ENCODE results near the gene MIP.
A peak's percentile ranks its signal among the peaks of the same experiment; 100 is the strongest.
"Not testable (repeated sequence)": the region's sequence is repeated elsewhere in the genome, so short reads cannot be mapped to it uniquely, and the experiment has no call there.

MIP gene

DNA sequence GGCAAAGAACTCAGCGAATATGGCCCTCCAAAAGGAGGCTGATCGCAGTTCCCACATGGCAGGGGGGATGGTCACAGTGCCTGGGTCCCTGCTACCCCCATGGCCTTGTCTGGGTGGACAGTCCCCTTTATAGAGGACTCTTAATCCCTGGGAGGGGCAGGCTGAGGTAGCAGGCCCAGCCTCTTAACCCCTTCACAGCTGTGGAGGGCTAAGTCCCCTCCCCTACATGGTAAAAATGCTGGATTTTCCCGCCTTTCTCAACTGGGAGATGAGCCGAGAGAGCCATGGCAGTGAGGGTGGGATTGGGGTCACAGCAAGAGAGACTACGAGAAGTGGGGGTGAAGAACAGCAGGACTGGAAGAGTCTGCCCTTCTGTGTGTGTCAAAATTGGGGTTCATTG lies at the start of gene MIP:
MIP (minus strand) TSS at position 101 of the 400 bp plus-strand sequence; CDS start at position 57, 44 bp downstream.
- Histone ChIP-seq H3K27me3 (ENCODE audit: control insufficient read depth in 1 of 2, insufficient read depth in 2 of 2, low read length in 2 of 2) (no peaks in the 10 kb centered on the region), H3K27ac (ENCODE audit: low read depth, low read length) (no peak within 1 kb of the TSS), H3K4me1 (ENCODE audit: control insufficient read depth in 1 of 2, insufficient read depth in 2 of 2, low read length in 2 of 2) (peaks cover 0 to 3% of the 10 kb centered on the region in 2 donors), H3K4me3 (ENCODE audit: low read depth in 1 of 2, low read length in 2 of 2) (no peak within 1 kb of the TSS), H3K9ac (ENCODE audit: low read depth in 1 of 2, low read length in 2 of 2) (no peak within 1 kb of the TSS), H3K36me3 (ENCODE audit: control insufficient read depth in 1 of 2, insufficient read depth in 2 of 2, low read length in 2 of 2) (no peaks in the 10 kb centered on the region), H3K9me3 (ENCODE audit: control insufficient read depth in 1 of 2, low read length in 2 of 2) (no peaks in the 10 kb centered on the region)

GRCh38 chr12:56499879-56500278 lies 45.4 kb upstream of the MIP start:
- not testable (repeated sequence) for H3K36me3 ChIP-seq (ENCODE audit: control insufficient read depth in 1 of 2, insufficient read depth in 2 of 2, low read length in 2 of 2); H3K27me3 ChIP-seq (ENCODE audit: control insufficient read depth in 1 of 2, insufficient read depth in 2 of 2, low read length in 2 of 2); H3K4me1 ChIP-seq (ENCODE audit: control insufficient read depth in 1 of 2, insufficient read depth in 2 of 2, low read length in 2 of 2); H3K9ac ChIP-seq (ENCODE audit: low read depth in 1 of 2, low read length in 2 of 2); H3K4me3 ChIP-seq (ENCODE audit: low read depth in 1 of 2, low read length in 2 of 2); H3K9me3 ChIP-seq (ENCODE audit: control insufficient read depth in 1 of 2, low read length in 2 of 2); H3K27ac ChIP-seq (ENCODE audit: low read depth, low read length)

DNA sequence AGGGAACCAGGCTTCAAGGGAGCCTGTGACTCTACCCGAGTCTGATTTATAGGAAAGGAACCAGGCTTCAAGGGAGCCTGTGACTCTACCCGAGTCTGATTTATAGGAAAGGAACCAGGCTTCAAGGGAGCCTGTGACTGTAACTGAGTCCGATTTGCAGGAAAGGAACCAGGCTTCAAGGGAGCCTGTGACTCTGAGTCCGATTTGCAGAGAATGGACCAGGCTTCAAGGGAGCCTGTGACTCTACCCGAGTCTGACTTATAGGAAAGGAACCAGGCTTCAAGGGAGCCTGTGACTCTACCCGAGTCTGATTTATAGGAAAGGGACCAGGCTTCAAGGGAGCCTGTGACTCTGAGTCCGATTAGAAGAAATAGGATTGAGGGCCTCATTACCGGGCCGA lies 45.0 kb upstream of the MIP start:
- H3K4me3 ChIP-seq (ENCODE audit: low read depth in 1 of 2, low read length in 2 of 2); H3K9ac ChIP-seq (ENCODE audit: low read depth in 1 of 2, low read length in 2 of 2); H3K4me1 ChIP-seq (ENCODE audit: control insufficient read depth in 1 of 2, insufficient read depth in 2 of 2, low read length in 2 of 2); H3K9me3 ChIP-seq (ENCODE audit: control insufficient read depth in 1 of 2, low read length in 2 of 2); H3K36me3 ChIP-seq (ENCODE audit: control insufficient read depth in 1 of 2, insufficient read depth in 2 of 2, low read length in 2 of 2); H3K27ac ChIP-seq (ENCODE audit: low read depth, low read length); H3K27me3 ChIP-seq (ENCODE audit: control insufficient read depth in 1 of 2, insufficient read depth in 2 of 2, low read length in 2 of 2): not testable (repeated sequence)

DNA sequence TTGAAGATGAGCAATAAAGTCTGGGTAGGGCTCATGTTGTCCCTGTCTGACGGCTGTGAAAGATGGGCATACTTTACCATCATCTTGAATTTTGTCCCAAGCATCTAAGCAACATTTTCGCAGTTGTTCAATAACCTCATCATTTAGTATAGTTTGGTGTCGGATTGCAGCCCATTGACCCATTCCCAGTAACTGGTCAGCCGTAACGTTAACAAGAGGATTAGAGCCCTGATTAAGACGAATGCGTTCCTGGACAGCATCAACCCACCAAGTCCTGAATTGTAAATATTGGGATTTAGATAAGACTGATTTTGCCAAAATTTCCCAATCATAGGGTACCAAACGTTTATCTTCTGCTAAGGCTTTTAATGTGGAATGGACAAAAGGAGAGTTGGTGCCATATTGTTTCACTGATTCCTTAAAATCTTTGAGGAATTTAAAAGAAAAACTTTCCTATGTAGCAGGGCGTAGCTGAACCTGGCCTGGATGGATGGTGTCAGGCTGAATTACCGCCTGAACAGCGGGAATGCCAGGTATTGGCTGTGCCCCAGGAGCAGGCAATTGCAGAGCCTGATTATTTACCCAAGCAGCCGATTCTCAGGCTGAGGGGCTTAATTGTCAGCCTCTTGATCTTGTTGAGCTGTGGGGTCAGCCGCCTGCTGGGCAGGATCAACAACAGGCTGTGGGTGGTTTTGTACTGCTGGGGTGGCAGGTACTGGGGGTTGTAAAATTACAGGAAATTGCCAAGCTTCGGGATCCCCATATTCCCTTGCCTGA lies 43.9 kb upstream of the MIP start:
- H3K4me3 ChIP-seq (ENCODE audit: low read depth in 1 of 2, low read length in 2 of 2); H3K9ac ChIP-seq (ENCODE audit: low read depth in 1 of 2, low read length in 2 of 2); H3K9me3 ChIP-seq (ENCODE audit: control insufficient read depth in 1 of 2, low read length in 2 of 2); H3K36me3 ChIP-seq (ENCODE audit: control insufficient read depth in 1 of 2, insufficient read depth in 2 of 2, low read length in 2 of 2); H3K4me1 ChIP-seq (ENCODE audit: control insufficient read depth in 1 of 2, insufficient read depth in 2 of 2, low read length in 2 of 2); H3K27ac ChIP-seq (ENCODE audit: low read depth, low read length); H3K27me3 ChIP-seq (ENCODE audit: control insufficient read depth in 1 of 2, insufficient read depth in 2 of 2, low read length in 2 of 2): not testable (repeated sequence)

DNA sequence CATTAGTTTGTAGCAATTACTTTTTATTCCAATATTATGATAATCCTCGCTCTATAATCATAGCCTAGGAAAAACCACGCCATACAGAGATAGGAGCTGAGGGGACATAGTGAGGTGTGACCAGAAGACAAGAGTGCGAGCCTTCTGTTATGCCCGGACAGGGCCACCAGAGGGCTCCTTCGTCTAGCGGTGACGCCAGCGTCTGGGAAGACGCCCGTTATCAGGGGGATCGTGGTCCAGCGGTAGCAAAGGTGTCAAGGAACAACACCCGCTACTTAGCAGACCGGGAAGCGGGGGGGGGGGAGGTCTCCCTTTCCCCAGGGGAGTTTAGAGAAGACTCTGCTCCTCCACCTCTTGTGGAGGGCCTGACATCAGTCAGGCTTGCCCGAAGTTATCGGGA lies 42.2 kb upstream of the MIP start:
- not testable (repeated sequence) for H3K4me3 ChIP-seq (ENCODE audit: low read depth in 1 of 2, low read length in 2 of 2)

GRCh38 chr12:56494481-56494880 lies 40.0 kb upstream of the MIP start:
- not testable (repeated sequence) for H3K4me3 ChIP-seq (ENCODE audit: low read depth in 1 of 2, low read length in 2 of 2); H3K9me3 ChIP-seq (ENCODE audit: control insufficient read depth in 1 of 2, low read length in 2 of 2); H3K27ac ChIP-seq (ENCODE audit: low read depth, low read length); H3K36me3 ChIP-seq (ENCODE audit: control insufficient read depth in 1 of 2, insufficient read depth in 2 of 2, low read length in 2 of 2); H3K4me1 ChIP-seq (ENCODE audit: control insufficient read depth in 1 of 2, insufficient read depth in 2 of 2, low read length in 2 of 2); H3K9ac ChIP-seq (ENCODE audit: low read depth in 1 of 2, low read length in 2 of 2); H3K27me3 ChIP-seq (ENCODE audit: control insufficient read depth in 1 of 2, insufficient read depth in 2 of 2, low read length in 2 of 2)

More for the DNA sequence above, 42.2 kb upstream of the MIP start:
- not testable (repeated sequence) for H3K9me3 ChIP-seq (ENCODE audit: control insufficient read depth in 1 of 2, low read length in 2 of 2); H3K36me3 ChIP-seq (ENCODE audit: control insufficient read depth in 1 of 2, insufficient read depth in 2 of 2, low read length in 2 of 2); H3K4me1 ChIP-seq (ENCODE audit: control insufficient read depth in 1 of 2, insufficient read depth in 2 of 2, low read length in 2 of 2); H3K27me3 ChIP-seq (ENCODE audit: control insufficient read depth in 1 of 2, insufficient read depth in 2 of 2, low read length in 2 of 2); H3K27ac ChIP-seq (ENCODE audit: low read depth, low read length); H3K9ac ChIP-seq (ENCODE audit: low read depth in 1 of 2, low read length in 2 of 2)

- H3K36me3 ChIP-seq (ENCODE audit: control insufficient read depth in 1 of 2, insufficient read depth in 2 of 2, low read length in 2 of 2); H3K4me1 ChIP-seq (ENCODE audit: control insufficient read depth in 1 of 2, insufficient read depth in 2 of 2, low read length in 2 of 2); H3K9ac ChIP-seq (ENCODE audit: low read depth in 1 of 2, low read length in 2 of 2): not testable (repeated sequence)
Observed at GRCh38 chr12:56494106-56494415, 39.6 kb upstream of the MIP start.

DNA sequence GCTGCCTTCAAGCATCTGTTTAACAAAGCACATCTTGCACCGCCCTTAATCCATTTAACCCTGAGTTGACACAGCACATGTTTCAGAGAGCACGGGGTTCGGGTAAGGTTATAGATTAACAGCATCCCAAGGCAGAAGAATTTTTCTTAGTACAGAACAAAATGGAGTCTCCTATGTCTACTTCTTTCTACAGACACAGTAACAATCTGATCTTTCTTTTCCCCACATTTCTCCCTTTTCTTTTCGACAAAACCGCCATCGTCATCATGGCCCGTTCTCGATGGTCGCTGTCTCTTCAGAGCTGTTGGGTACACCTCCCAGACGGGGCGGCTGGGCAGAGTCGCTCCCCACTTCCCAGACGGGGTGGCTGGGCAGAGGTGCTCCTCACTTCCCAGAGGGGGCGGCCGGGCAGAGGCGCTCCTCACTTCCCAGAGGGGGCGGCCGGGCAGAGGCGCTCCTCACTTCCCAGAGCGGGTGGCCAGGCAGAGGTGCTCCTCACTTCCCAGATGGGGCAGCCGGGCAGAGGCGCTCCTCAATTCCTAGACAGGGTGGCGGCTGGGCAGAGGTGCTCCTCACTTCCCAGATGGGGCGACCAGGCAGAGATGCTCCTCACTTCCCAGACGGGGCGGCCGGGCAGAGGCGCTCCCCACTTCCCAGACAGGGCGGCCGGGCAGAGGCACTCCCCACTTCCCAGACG lies 39.1 kb upstream of the MIP start:
- not testable (repeated sequence) for H3K27ac ChIP-seq (ENCODE audit: low read depth, low read length); H3K4me1 ChIP-seq (ENCODE audit: control insufficient read depth in 1 of 2, insufficient read depth in 2 of 2, low read length in 2 of 2); H3K9ac ChIP-seq (ENCODE audit: low read depth in 1 of 2, low read length in 2 of 2); H3K27me3 ChIP-seq (ENCODE audit: control insufficient read depth in 1 of 2, insufficient read depth in 2 of 2, low read length in 2 of 2); H3K36me3 ChIP-seq (ENCODE audit: control insufficient read depth in 1 of 2, insufficient read depth in 2 of 2, low read length in 2 of 2); H3K9me3 ChIP-seq (ENCODE audit: control insufficient read depth in 1 of 2, low read length in 2 of 2); H3K4me3 ChIP-seq (ENCODE audit: low read depth in 1 of 2, low read length in 2 of 2)

More at GRCh38 chr12:56494106-56494415, 39.6 kb upstream of the MIP start:
- H3K9me3 ChIP-seq (ENCODE audit: control insufficient read depth in 1 of 2, low read length in 2 of 2); H3K27me3 ChIP-seq (ENCODE audit: control insufficient read depth in 1 of 2, insufficient read depth in 2 of 2, low read length in 2 of 2); H3K27ac ChIP-seq (ENCODE audit: low read depth, low read length); H3K4me3 ChIP-seq (ENCODE audit: low read depth in 1 of 2, low read length in 2 of 2): not testable (repeated sequence)

GRCh38 chr12:56490360-56490759 lies 35.9 kb upstream of the MIP start:
- Histone ChIP-seq H3K27ac (ENCODE audit: low read depth, low read length) (no peak overlapping the region), H3K9ac (ENCODE audit: low read depth in 1 of 2, low read length in 2 of 2) (no peak overlapping the region), H3K9me3 (ENCODE audit: control insufficient read depth in 1 of 2, low read length in 2 of 2) (no peaks in the 10 kb centered on the region), H3K4me1 (ENCODE audit: control insufficient read depth in 1 of 2, insufficient read depth in 2 of 2, low read length in 2 of 2) (peaks cover 12 to 13% of the 10 kb centered on the region in 2 donors), H3K36me3 (ENCODE audit: control insufficient read depth in 1 of 2, insufficient read depth in 2 of 2, low read length in 2 of 2) (no peaks in the 10 kb centered on the region), H3K27me3 (ENCODE audit: control insufficient read depth in 1 of 2, insufficient read depth in 2 of 2, low read length in 2 of 2) (peaks cover 0 to 4% of the 10 kb centered on the region in 2 donors), H3K4me3 (ENCODE audit: low read depth in 1 of 2, low read length in 2 of 2) (no peak overlapping the region)

DNA sequence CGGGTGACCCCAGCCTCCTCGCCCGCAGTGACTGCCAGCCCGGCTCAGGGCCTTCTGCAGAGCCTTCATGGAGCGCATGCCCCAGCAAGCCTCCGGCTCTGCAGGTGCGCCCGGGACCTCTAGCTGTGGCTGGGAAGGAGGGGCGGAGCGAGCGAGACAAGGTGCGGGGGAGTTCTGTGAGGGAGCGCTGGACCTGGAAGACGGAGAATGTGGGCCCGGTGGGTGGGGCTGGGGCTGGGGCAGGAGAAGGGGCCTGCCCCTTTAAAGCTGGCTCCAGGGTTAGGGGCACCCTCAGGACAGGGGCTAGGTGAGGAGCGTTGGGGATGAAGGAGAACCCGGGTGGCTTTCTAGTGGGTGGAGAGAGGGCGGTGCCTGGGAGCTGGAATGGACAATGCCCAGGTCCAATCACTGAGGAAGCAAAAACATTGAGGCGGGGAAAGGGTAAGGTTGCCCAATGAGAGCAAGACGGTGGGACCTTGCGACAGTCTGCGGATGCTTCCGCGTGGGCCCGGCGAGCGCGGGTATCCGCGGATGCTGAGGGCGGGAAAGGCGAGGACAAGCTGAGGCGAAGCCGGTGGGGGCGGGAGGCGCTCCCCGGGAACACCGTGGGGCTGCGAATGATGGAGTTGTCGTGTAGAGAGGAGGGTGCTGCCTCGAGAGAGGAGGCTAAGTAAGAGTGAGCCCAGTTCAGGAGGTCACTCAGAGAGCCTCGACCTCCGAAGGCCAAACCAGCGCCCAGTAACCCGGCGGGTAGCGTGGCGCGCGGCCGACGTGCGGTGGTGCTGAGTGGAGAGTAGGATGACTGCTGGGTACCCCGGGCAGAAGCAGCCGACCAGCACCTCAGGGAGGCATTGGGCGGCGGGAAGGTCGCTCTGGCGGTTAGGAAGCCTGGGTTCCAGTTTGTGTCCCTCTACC lies 33.8 kb upstream of the MIP start, which contains the start of gene GLS2:
GLS2 (minus strand) TSS at position 121 of the 915 bp plus-strand sequence; CDS start at position 78, 43 bp downstream.
- Histone ChIP-seq H3K4me1 (ENCODE audit: control insufficient read depth in 1 of 2, insufficient read depth in 2 of 2, low read length in 2 of 2) (peaks cover 12 to 13% of the 10 kb centered on the region in 2 donors), H3K4me3 (ENCODE audit: low read depth in 1 of 2, low read length in 2 of 2) (peak within 1 kb of the TSS; percentile 58 to 79), H3K27ac (ENCODE audit: low read depth, low read length) (no peak within 1 kb of the TSS), H3K9ac (ENCODE audit: low read depth in 1 of 2, low read length in 2 of 2) (peak within 1 kb of the TSS; percentile 43 to 51), H3K27me3 (ENCODE audit: control insufficient read depth in 1 of 2, insufficient read depth in 2 of 2, low read length in 2 of 2) (peaks cover 0 to 4% of the 10 kb centered on the region in 2 donors), H3K36me3 (ENCODE audit: control insufficient read depth in 1 of 2, insufficient read depth in 2 of 2, low read length in 2 of 2) (no peaks in the 10 kb centered on the region), H3K9me3 (ENCODE audit: control insufficient read depth in 1 of 2, low read length in 2 of 2) (no peaks in the 10 kb centered on the region)

Measured in duodenal mucosa (tissue), 2 donors.